ENCODE results near the gene TENM4.

DNA sequence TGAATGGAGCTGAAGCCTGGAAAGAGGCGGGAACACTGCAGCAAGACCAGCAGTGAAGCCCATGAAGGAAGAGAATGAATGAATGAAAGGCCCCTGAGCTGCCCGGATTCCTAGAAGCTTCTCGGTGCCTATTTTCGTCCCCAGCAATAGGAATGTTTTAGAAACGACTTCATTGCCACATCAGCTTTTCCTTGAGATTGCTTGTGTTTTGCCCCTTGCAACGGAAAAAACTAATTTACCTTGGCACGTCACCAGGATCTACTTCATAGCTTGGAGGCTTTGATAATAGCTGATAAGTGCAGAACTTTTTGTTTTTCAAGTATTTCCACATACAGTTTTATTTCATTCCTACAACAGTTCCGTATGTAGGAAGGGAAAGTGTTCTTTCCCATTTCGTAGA is 617.2 kb downstream of the TENM4 start:
- TF ChIP-seq, protein P1, sequence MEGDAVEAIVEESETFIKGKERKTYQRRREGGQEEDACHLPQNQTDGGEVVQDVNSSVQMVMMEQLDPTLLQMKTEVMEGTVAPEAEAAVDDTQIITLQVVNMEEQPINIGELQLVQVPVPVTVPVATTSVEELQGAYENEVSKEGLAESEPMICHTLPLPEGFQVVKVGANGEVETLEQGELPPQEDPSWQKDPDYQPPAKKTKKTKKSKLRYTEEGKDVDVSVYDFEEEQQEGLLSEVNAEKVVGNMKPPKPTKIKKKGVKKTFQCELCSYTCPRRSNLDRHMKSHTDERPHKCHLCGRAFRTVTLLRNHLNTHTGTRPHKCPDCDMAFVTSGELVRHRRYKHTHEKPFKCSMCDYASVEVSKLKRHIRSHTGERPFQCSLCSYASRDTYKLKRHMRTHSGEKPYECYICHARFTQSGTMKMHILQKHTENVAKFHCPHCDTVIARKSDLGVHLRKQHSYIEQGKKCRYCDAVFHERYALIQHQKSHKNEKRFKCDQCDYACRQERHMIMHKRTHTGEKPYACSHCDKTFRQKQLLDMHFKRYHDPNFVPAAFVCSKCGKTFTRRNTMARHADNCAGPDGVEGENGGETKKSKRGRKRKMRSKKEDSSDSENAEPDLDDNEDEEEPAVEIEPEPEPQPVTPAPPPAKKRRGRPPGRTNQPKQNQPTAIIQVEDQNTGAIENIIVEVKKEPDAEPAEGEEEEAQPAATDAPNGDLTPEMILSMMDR (IDR thresholded peaks at IDR 0.05): no peak
- TF ChIP-seq POLR2A (IDR thresholded peaks at IDR 0.05): no peak
